OCI-LY7 (cell line): ENCODE measurements around the gene FZD2.

Experiments
- EZH2phosphoT487 ChIP-seq: fragments of 200-600 bp; sonication (generic); IDR thresholded peaks from 2 replicates; pipeline ENCODE4 v1.6.1; 2018; ENCODE audit warnings: low read depth, borderline replicate concordance, mild to moderate bottlenecking, mixed run types, antibody characterized with exemption, low read length, moderate library complexity, mixed read lengths
- TF ChIP-seq, protein P1 (sequence below): fragments of 200-600 bp; sonication (generic); conservative IDR thresholded peaks from 2 replicates; pipeline ENCODE4 v1.5.1; 2014; ENCODE audit warnings: mild to moderate bottlenecking, antibody characterized with exemption, low read length, moderate library complexity, mixed read lengths

DNA sequence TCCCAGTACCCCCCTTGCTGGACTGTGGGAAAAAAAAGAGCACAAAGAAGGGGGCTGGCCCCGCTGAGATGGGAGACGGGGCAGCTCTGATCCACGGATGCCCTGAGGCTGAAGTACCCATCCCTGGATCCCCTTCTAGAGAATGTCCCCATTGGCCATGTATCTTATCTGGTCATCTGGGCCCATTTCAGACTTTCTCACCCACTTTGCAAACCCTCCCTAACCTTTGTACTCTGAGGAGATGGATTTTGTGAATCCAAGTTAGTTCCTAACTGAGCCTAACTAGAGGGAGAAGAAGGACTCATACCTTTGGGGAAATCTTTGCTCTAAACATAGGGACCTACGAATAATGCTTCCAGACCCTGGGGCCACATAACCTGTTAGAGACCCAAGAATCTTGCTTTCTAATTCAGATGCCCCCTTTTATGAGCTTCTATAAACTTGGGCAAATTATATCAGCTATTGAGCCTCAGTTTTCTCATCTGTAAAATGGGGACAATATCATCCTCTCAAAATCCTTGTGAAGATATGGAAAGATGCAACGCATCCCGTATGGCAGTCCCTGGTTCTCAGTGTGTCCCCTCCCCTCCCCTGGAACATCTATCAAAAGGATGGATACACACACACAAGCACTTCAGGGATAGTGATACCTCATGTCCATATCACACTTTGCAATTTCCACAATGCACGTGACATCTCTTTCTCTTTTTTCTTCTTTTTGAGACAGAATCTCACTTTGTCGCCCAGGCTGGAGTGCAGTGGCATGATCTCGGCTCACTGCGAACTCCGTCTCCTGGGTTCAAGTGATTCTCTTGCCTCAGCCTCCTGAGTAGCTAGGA lies 16.8 kb upstream of the FZD2 start:
- TF ChIP-seq, protein P1, sequence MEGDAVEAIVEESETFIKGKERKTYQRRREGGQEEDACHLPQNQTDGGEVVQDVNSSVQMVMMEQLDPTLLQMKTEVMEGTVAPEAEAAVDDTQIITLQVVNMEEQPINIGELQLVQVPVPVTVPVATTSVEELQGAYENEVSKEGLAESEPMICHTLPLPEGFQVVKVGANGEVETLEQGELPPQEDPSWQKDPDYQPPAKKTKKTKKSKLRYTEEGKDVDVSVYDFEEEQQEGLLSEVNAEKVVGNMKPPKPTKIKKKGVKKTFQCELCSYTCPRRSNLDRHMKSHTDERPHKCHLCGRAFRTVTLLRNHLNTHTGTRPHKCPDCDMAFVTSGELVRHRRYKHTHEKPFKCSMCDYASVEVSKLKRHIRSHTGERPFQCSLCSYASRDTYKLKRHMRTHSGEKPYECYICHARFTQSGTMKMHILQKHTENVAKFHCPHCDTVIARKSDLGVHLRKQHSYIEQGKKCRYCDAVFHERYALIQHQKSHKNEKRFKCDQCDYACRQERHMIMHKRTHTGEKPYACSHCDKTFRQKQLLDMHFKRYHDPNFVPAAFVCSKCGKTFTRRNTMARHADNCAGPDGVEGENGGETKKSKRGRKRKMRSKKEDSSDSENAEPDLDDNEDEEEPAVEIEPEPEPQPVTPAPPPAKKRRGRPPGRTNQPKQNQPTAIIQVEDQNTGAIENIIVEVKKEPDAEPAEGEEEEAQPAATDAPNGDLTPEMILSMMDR: no peak
- no peak for TF ChIP-seq EZH2phosphoT487
